ENCODE results near the gene SH2B3. TPM values are rescaled to one million over a fixed set of nuclear protein-coding genes. Genes with fewer than 3 reads are reported as not detected.
"Not testable (repeated sequence)": the region's sequence is repeated elsewhere in the genome, so short reads cannot be mapped to it uniquely, and the experiment has no call there.

SH2B3 gene
- total RNA-seq, 1 donor from 2014 or later, result 24.1 TPM

- Histone ChIP-seq H3K27ac (no peak overlapping the region), H3K36me3 (peaks cover 0 to 32% of the 10 kb centered on the region in 2 donors)
- TF ChIP-seq CTCF (IDR thresholded peaks at IDR 0.05) (no peak), POLR2AphosphoS5 (IDR thresholded peaks at IDR 0.05; ENCODE audit: insufficient read depth in 1 of 2, low read depth in 1 of 2) (no peak)
Measured at GRCh38 chr12:111469401-111469800, 63.7 kb downstream of the SH2B3 start.

GRCh38 chr12:111471236-111471635 is 65.5 kb downstream of the SH2B3 start:
- Histone ChIP-seq H3K27ac (no peak overlapping the region), H3K9me3 (no peaks in the 10 kb centered on the region), H3K4me3 (no peak overlapping the region), H3K36me3 (peaks cover 0 to 32% of the 10 kb centered on the region in 2 donors), H3K4me1 (no peaks in the 10 kb centered on the region), H3K27me3 (no peaks in the 10 kb centered on the region)
- no peak for DNase-seq (ENCODE audit: extremely low spot score in 2 of 2)
- intact Hi-C loops (cut with DNase I), result no loop called here
- TF ChIP-seq POLR2AphosphoS5 (IDR thresholded peaks at IDR 0.05; ENCODE audit: insufficient read depth in 1 of 2, low read depth in 1 of 2), result no peak
- no peak for TF ChIP-seq CTCF (IDR thresholded peaks at IDR 0.05)
- TF ChIP-seq POLR2A (IDR thresholded peaks at IDR 0.05), result no peak

More at GRCh38 chr12:111469401-111469800, 63.7 kb downstream of the SH2B3 start:
- H3K4me3 ChIP-seq, result no peak overlapping the region
- no peaks in the 10 kb centered on the region for H3K4me1 ChIP-seq
- intact Hi-C loops (cut with DNase I), result no loop called here
- DNase-seq (ENCODE audit: extremely low spot score in 2 of 2), result no peak
- no peaks in the 10 kb centered on the region for H3K9me3 ChIP-seq
- H3K27me3 ChIP-seq, result no peaks in the 10 kb centered on the region

- no peaks in the 10 kb centered on the region for H3K9me3 ChIP-seq
- peaks cover 2 to 50% of the 10 kb centered on the region in 2 donors for H3K36me3 ChIP-seq
- H3K27ac ChIP-seq, result no peak overlapping the region
- no peaks in the 10 kb centered on the region for H3K27me3 ChIP-seq
- H3K4me3 ChIP-seq, result no peak overlapping the region
- no peak for DNase-seq (ENCODE audit: extremely low spot score in 2 of 2)
- H3K4me1 ChIP-seq, result no peaks in the 10 kb centered on the region
- intact Hi-C loops (cut with DNase I), result no loop called here
- no peak for TF ChIP-seq POLR2A (IDR thresholded peaks at IDR 0.05)
- TF ChIP-seq CTCF (IDR thresholded peaks at IDR 0.05), result no peak
- TF ChIP-seq POLR2AphosphoS5 (IDR thresholded peaks at IDR 0.05; ENCODE audit: insufficient read depth in 1 of 2, low read depth in 1 of 2), result no peak
Measured at GRCh38 chr12:111482462-111482861, 76.7 kb downstream of the SH2B3 start.

- peaks cover 0 to 70% of the 10 kb centered on the region in 2 donors for H3K36me3 ChIP-seq
- no peak for DNase-seq (ENCODE audit: extremely low spot score in 2 of 2)
- intact Hi-C loops (cut with DNase I), result no loop called here
Measured at GRCh38 chr12:111488271-111488670, 82.5 kb downstream of the SH2B3 start.

GRCh38 chr12:111488798-111489197 is 83.1 kb downstream of the SH2B3 start:
- no peaks in the 10 kb centered on the region for H3K9me3 ChIP-seq
- TF ChIP-seq POLR2AphosphoS5 (IDR thresholded peaks at IDR 0.05; ENCODE audit: insufficient read depth in 1 of 2, low read depth in 1 of 2) (no peak), CTCF (IDR thresholded peaks at IDR 0.05) (no peak)
- no peaks in the 10 kb centered on the region for H3K4me1 ChIP-seq
- H3K27me3 ChIP-seq, result no peaks in the 10 kb centered on the region
- H3K36me3 ChIP-seq, result peaks cover 0 to 66% of the 10 kb centered on the region in 2 donors
- DNase-seq (ENCODE audit: extremely low spot score in 2 of 2), result no peak
- H3K27ac ChIP-seq, result no peak overlapping the region
- intact Hi-C loops (cut with DNase I), result no loop called here
- H3K4me3 ChIP-seq, result no peak overlapping the region

More at GRCh38 chr12:111488271-111488670, 82.5 kb downstream of the SH2B3 start:
- Histone ChIP-seq H3K9me3 (no peaks in the 10 kb centered on the region), H3K27me3 (no peaks in the 10 kb centered on the region), H3K4me1 (no peaks in the 10 kb centered on the region), H3K4me3 (no peak overlapping the region), H3K27ac (no peak overlapping the region)
- TF ChIP-seq CTCF (IDR thresholded peaks at IDR 0.05), result no peak
- TF ChIP-seq POLR2AphosphoS5 (IDR thresholded peaks at IDR 0.05; ENCODE audit: insufficient read depth in 1 of 2, low read depth in 1 of 2), result no peak

- intact Hi-C loops (cut with DNase I); H3K27ac ChIP-seq; H3K27me3 ChIP-seq; H3K9me3 ChIP-seq; H3K4me1 ChIP-seq; H3K4me3 ChIP-seq; DNase-seq (ENCODE audit: extremely low spot score in 2 of 2): not testable (repeated sequence)
- H3K36me3 ChIP-seq, result peaks cover 0 to 40% of the 10 kb centered on the region in 2 donors
Measured at GRCh38 chr12:111492979-111493378, 87.3 kb downstream of the SH2B3 start.

Measured in vagina (tissue), 2 donors.